Natural killer cell (primary cell): ENCODE measurements around the gene ACSS1. TPM values are rescaled to one million over a fixed set of nuclear protein-coding genes. Genes with fewer than 3 reads are reported as not detected.

Experiments
- ATAC-seq, 3 donors: fragments of 150-1000 bp in 2 of 3; fragments of 200-7000 bp in 1 of 3; cut with Tn5 transposase; 1 replicate in 1 of 3; 2 replicates in 2 of 3; pipeline ENCODE4 v1.10.0; 2021; ENCODE audit warnings: mild to moderate bottlenecking in 2 of 3, moderate library complexity in 2 of 3
- DNase-seq, 2 donors: peaks; one replicate each; pipeline versions ENCODE4 v3.0.0 to v3.0.0-alpha.2; 2013 to 2021; ENCODE audit warnings: mixed read lengths in 1 of 2
- H3K27ac ChIP-seq: one replicate; pipeline ENCODE4 v1.5.1; 2013; ENCODE audit warnings: mild to moderate bottlenecking, low read length
- H3K27me3 ChIP-seq: one replicate; pipeline ENCODE4 v1.6.1; 2013; ENCODE audit warnings: low read length; ENCODE audit not compliant: control insufficient read depth, insufficient read depth
- H3K36me3 ChIP-seq: one replicate; pipeline ENCODE4 v1.6.1; 2013; ENCODE audit warnings: low read length; ENCODE audit not compliant: control insufficient read depth, insufficient read depth
- H3K4me1 ChIP-seq: one replicate; pipeline ENCODE4 v1.6.1; 2013; ENCODE audit warnings: low read length; ENCODE audit not compliant: control insufficient read depth, insufficient read depth
- H3K4me3 ChIP-seq: one replicate; pipeline ENCODE4 v1.5.1; 2013; ENCODE audit warnings: low read length
- H3K9me3 ChIP-seq: one replicate; pipeline ENCODE4 v1.6.1; 2013; ENCODE audit warnings: low read length; ENCODE audit not compliant: control insufficient read depth, insufficient read depth
- H3K27ac Mint-ChIP-seq, 2 donors: one replicate each; pipeline ENCODE4 v1.8.0; 2022; ENCODE audit warnings: mild to moderate bottlenecking in 2 of 2, mixed read lengths in 2 of 2, moderate library complexity in 1 of 2
- H3K27me3 Mint-ChIP-seq, 2 donors: one replicate each; pipeline ENCODE4 v1.8.0; 2022; ENCODE audit warnings: low read depth in 2 of 2, mixed read lengths in 2 of 2
- H3K36me3 Mint-ChIP-seq: one replicate; pipeline ENCODE4 v1.8.0; 2022; ENCODE audit warnings: mixed read lengths
- H3K4me1 Mint-ChIP-seq, 2 donors: one replicate each; pipeline ENCODE4 v1.8.0; 2022; ENCODE audit warnings: mixed read lengths in 2 of 2
- H3K4me3 Mint-ChIP-seq: one replicate; pipeline ENCODE4 v1.8.0; 2022; ENCODE audit warnings: mild to moderate bottlenecking, moderate library complexity, mixed read lengths
- H3K9me3 Mint-ChIP-seq, 2 donors: one replicate each; pipeline ENCODE4 v1.8.0; 2022; ENCODE audit warnings: mixed read lengths in 2 of 2
- CTCF ChIP-seq: fragments of 200-600 bp; IDR thresholded peaks from one replicate; pipeline ENCODE4 v1.8.0; 2022; ENCODE audit warnings: antibody characterized with exemption
- WGBS: methylation state at CpG from one replicate; pipeline ENCODE4 v1.1.7; 2013; ENCODE audit warnings: missing lambda C conversion rate; ENCODE audit not compliant: insufficient coverage; 5-methylcytosine and 5-hydroxymethylcytosine counted together
- intact Hi-C: fragments of 100-400 bp; cut with micrococcal nuclease; formaldehyde crosslinking; loops from one replicate; pipeline ENCODE4 v1.14.2; 2022
- total RNA-seq, 4 donors: library from RNA; stranded (reverse); fragments of 120-200 nt in 1 of 4; gene quantifications; one replicate each; pipeline versions ENCODE4 v1.2.3 to v1.2.4, GENCODE V29; 2013 to 2022

ACSS1 gene
- total RNA-seq, 3 donors from 2014 or later (not counting 1 experiment from before 2014, with no cell fraction given): 46.3 to 67.4 (median 57.4) TPM

GRCh38 chr20:25012616-25013189, 45.2 kb downstream of the ACSS1 start:
- Mint-ChIP-seq H3K27ac (no peak overlapping the region), H3K4me3 (no peak overlapping the region), H3K27me3 (no peaks in the 10 kb centered on the region), H3K9me3 (no peaks in the 10 kb centered on the region), H3K4me1 (peaks cover 19 to 30% of the 10 kb centered on the region in 2 donors), H3K36me3 (no peaks in the 10 kb centered on the region)
- WGBS: 97% methylated on average over 21 of the region's 21 CpGs
- no peaks in the 10 kb centered on the region for H3K27me3 ChIP-seq
- ATAC-seq (no peak), DNase-seq (no peak)
- H3K36me3 ChIP-seq: peaks cover 75% of the 10 kb centered on the region
- TF ChIP-seq CTCF: no peak
- no peak overlapping the region for H3K4me3 ChIP-seq
- intact Hi-C loops: no loop called here
- peaks cover 21% of the 10 kb centered on the region for H3K4me1 ChIP-seq
- no peak overlapping the region for H3K27ac ChIP-seq
- no peaks in the 10 kb centered on the region for H3K9me3 ChIP-seq

GRCh38 chr20:25011831-25012241, 46.1 kb downstream of the ACSS1 start:
- H3K36me3 Mint-ChIP-seq: no peaks in the 10 kb centered on the region
- intact Hi-C loops: no loop called here

GRCh38 chr20:25011261-25011660, 46.7 kb downstream of the ACSS1 start:
- Mint-ChIP-seq H3K27me3 (no peaks in the 10 kb centered on the region), H3K36me3 (no peaks in the 10 kb centered on the region), H3K4me1 (peaks cover 15 to 24% of the 10 kb centered on the region in 2 donors), H3K4me3 (no peak overlapping the region), H3K27ac (no peak overlapping the region), H3K9me3 (no peaks in the 10 kb centered on the region)
- H3K4me3 ChIP-seq: no peak overlapping the region
- no peak for TF ChIP-seq CTCF
- 96% methylated on average over 6 of the region's 6 CpGs for WGBS
- H3K27ac ChIP-seq: no peak overlapping the region
- ATAC-seq: no peak
- DNase-seq: no peak
- peaks cover 84% of the 10 kb centered on the region for H3K36me3 ChIP-seq
- intact Hi-C loops: no loop called here
- no peaks in the 10 kb centered on the region for H3K27me3 ChIP-seq
- no peaks in the 10 kb centered on the region for H3K9me3 ChIP-seq
- peaks cover 16% of the 10 kb centered on the region for H3K4me1 ChIP-seq

More at GRCh38 chr20:25011831-25012241, 46.1 kb downstream of the ACSS1 start:
- Histone ChIP-seq H3K27ac (no peak overlapping the region), H3K27me3 (no peaks in the 10 kb centered on the region), H3K4me1 (peaks cover 21% of the 10 kb centered on the region), H3K9me3 (no peaks in the 10 kb centered on the region), H3K36me3 (peaks cover 83% of the 10 kb centered on the region), H3K4me3 (no peak overlapping the region)
- Mint-ChIP-seq H3K9me3 (no peaks in the 10 kb centered on the region), H3K4me3 (no peak overlapping the region), H3K27me3 (no peaks in the 10 kb centered on the region), H3K27ac (no peak overlapping the region), H3K4me1 (peaks cover 19 to 27% of the 10 kb centered on the region in 2 donors)
- ATAC-seq (no peak), DNase-seq (no peak)
- WGBS: 97% methylated on average over 12 of the region's 12 CpGs
- TF ChIP-seq CTCF: no peak
